Transverse colon (tissue), 3 donors: Measurements from ENCODE around the gene GDF2.

Experiments
- CTCF ChIP-seq, 5 experiments: fragments of 200-600 bp in 3 of 5; fragments of 450-650 bp in 2 of 5; sonication (generic) in 3 of 5; IDR thresholded peaks; 1 replicate in 2 of 5; 2 replicates in 3 of 5; pipeline ENCODE4 v1.5.1; 2016 to 2017; ENCODE audit warnings: antibody characterized with exemption in 5 of 5, inconsistent platforms in 3 of 5, mild to moderate bottlenecking in 2 of 5, moderate library complexity in 1 of 5
- EP300 ChIP-seq: sonication (generic); formaldehyde crosslinking; IDR thresholded peaks from one replicate; pipeline ENCODE4 v1.6.1; 2017; ENCODE audit warnings: antibody characterized with exemption, low read depth
- POLR2A ChIP-seq: fragments of 450-650 bp; IDR thresholded peaks from one replicate; pipeline ENCODE4 v1.6.1; 2016; ENCODE audit warnings: antibody characterized with exemption, mild to moderate bottlenecking, moderate library complexity

GRCh38 chr10:47308775-47309174, 13.5 kb upstream of the GDF2 start:
- no peak for TF ChIP-seq CTCF (IDR thresholded peaks at IDR 0.05)
- no peak for TF ChIP-seq POLR2A
- no peak for TF ChIP-seq EP300
